B cell (primary cell): ENCODE results near the gene RACK1. TPM values are rescaled to one million over a fixed set of nuclear protein-coding genes. Genes with fewer than 3 reads are reported as not detected.

Source experiments
- ATAC-seq: fragments of 200-7000 bp; cut with Tn5 transposase; one replicate; pipeline ENCODE4 v1.10.0; 2021; ENCODE audit warnings: low read depth, mild to moderate bottlenecking, moderate number of reproducible peaks, moderate library complexity
- CTCF ChIA-PET: fragments of 350-600 bp; sonication (Branson Sonifier 250); formaldehyde crosslinking; loops from one replicate; lab custom pipeline; 2021; ENCODE audit warnings: antibody characterized with exemption, inconsistent platforms; lab: Charles Lee
- POLR2A ChIA-PET: fragments of 350-600 bp; sonication (Branson Sonifier 250); formaldehyde crosslinking; loops from one replicate; lab custom pipeline; 2021; ENCODE audit warnings: antibody characterized with exemption; lab: Charles Lee
- DNase-seq: peaks from one replicate; pipeline ENCODE4 v3.0.0; 2013
- H2AFZ ChIP-seq: 2 replicates; pipeline ENCODE4 v1.6.1; 2012; ENCODE audit warnings: mild to moderate bottlenecking, low read depth, low read length; ENCODE audit not compliant: insufficient read depth, poor library complexity, severe bottlenecking
- H3K27ac ChIP-seq, 2 donors: 1 replicate in 1 of 2; 2 replicates in 1 of 2; pipeline ENCODE4 v1.5.1; 2012 to 2013; ENCODE audit warnings: low read length in 2 of 2, mild to moderate bottlenecking in 2 of 2, moderate library complexity in 1 of 2
- H3K27me3 ChIP-seq, 4 experiments: fragments of 200-600 bp in 1 of 4; sonication (generic) in 1 of 4; replicated peaks in 1 of 4; 1 replicate in 2 of 4; 2 replicates in 2 of 4; pipeline versions ENCODE4 v1.6.1 to v1.7.0; 2013 to 2016; ENCODE audit warnings: low read length in 3 of 4, mild to moderate bottlenecking in 2 of 4, mixed read lengths in 1 of 4, moderate library complexity in 1 of 4; ENCODE audit not compliant: insufficient read depth in 4 of 4, control insufficient read depth in 3 of 4; ENCODE audit errors: control extremely low read depth in 1 of 4
- H3K36me3 ChIP-seq, 2 experiments: replicated peaks in 1 of 2; 1 replicate in 1 of 2; 2 replicates in 1 of 2; pipeline versions ENCODE4 v1.6.1 to v1.7.1; 2013; ENCODE audit warnings: low read length in 1 of 2; ENCODE audit not compliant: insufficient read depth in 2 of 2, control insufficient read depth in 1 of 2; ENCODE audit errors: control extremely low read depth in 1 of 2, extremely low read depth in 1 of 2
- H3K4me1 ChIP-seq, 2 donors: fragments of 200-600 bp in 1 of 2; sonication (generic) in 1 of 2; 1 replicate in 1 of 2; 2 replicates in 1 of 2; pipeline versions ENCODE4 v1.5.1 to v1.6.1; 2013 to 2017; ENCODE audit warnings: low read length in 2 of 2; ENCODE audit not compliant: control insufficient read depth in 2 of 2, insufficient read depth in 2 of 2
- H3K4me2 ChIP-seq: replicated peaks from 2 replicates; pipeline ENCODE3; 2012; ENCODE audit warnings: mild to moderate bottlenecking, low read depth, low read length; ENCODE audit not compliant: poor library complexity, severe bottlenecking
- H3K4me3 ChIP-seq, 5 experiments: fragments of 200-600 bp in 1 of 5; sonication (generic) in 1 of 5; 1 replicate in 3 of 5; 2 replicates in 2 of 5; pipeline versions ENCODE4 v1.5.1 to v1.7.0; 2011 to 2016; ENCODE audit warnings: low read length in 4 of 5, mild to moderate bottlenecking in 4 of 5, low read depth in 2 of 5, control low read depth in 1 of 5, moderate library complexity in 1 of 5; ENCODE audit not compliant: insufficient read depth in 1 of 5; ENCODE audit errors: control extremely low read depth in 1 of 5, extremely low read depth in 1 of 5
- H3K79me2 ChIP-seq: fragments of 200-600 bp; sonication (generic); one replicate; pipeline ENCODE4 v1.6.0; 2016; ENCODE audit warnings: low read length; ENCODE audit not compliant: control insufficient read depth, insufficient read depth
- H3K9ac ChIP-seq: fragments of 200-600 bp; sonication (generic); 2 replicates; pipeline ENCODE4 v1.6.1; 2017; ENCODE audit warnings: mild to moderate bottlenecking, low read length, moderate library complexity
- H3K9me3 ChIP-seq, 3 donors: one replicate each; pipeline versions ENCODE4 v1.6.1 to v1.7.1; 2013; ENCODE audit warnings: low read length in 2 of 3; ENCODE audit not compliant: control insufficient read depth in 2 of 3, insufficient read depth in 1 of 3; ENCODE audit errors: control extremely low read depth in 1 of 3
- H4K20me1 ChIP-seq: 2 replicates; pipeline ENCODE4 v1.6.0; 2012; ENCODE audit warnings: mild to moderate bottlenecking, low read length; ENCODE audit not compliant: insufficient read depth, control insufficient read depth, poor library complexity, severe bottlenecking
- H3K27ac Mint-ChIP-seq: one replicate; pipeline ENCODE4 v1.8.0; 2021; ENCODE audit warnings: mixed read lengths
- H3K27me3 Mint-ChIP-seq: one replicate; pipeline ENCODE4 v1.8.0; 2021; ENCODE audit warnings: mixed read lengths
- H3K4me1 Mint-ChIP-seq: one replicate; pipeline ENCODE4 v1.8.0; 2021; ENCODE audit warnings: mixed read lengths
- H3K4me3 Mint-ChIP-seq: one replicate; pipeline ENCODE4 v1.8.0; 2021; ENCODE audit warnings: mixed read lengths
- H3K9me3 Mint-ChIP-seq: one replicate; pipeline ENCODE4 v1.8.0; 2022; ENCODE audit warnings: mixed read lengths; ENCODE audit not compliant: insufficient read depth
- CTCF ChIP-seq: fragments of 200-600 bp; IDR thresholded peaks from one replicate; pipeline ENCODE4 v1.8.0; 2022; ENCODE audit warnings: antibody characterized with exemption, mild to moderate bottlenecking
- EZH2 ChIP-seq: IDR thresholded peaks from 2 replicates; pipeline ENCODE4 v1.6.1; 2012; ENCODE audit warnings: borderline replicate concordance, low read depth, mild to moderate bottlenecking, moderate library complexity, low read length; ENCODE audit not compliant: insufficient read depth, poor library complexity, severe bottlenecking
- WGBS: methylation state at CpG from one replicate; pipeline ENCODE4 v1.1.5; 2013; ENCODE audit warnings: missing lambda C conversion rate; ENCODE audit not compliant: insufficient coverage; 5-methylcytosine and 5-hydroxymethylcytosine counted together
- intact Hi-C: fragments of 100-400 bp; cut with micrococcal nuclease; formaldehyde crosslinking; loops from one replicate; pipeline ENCODE4 v1.10.0; 2022
- polyA plus RNA-seq: library from polyadenylated mRNA; depleted of rRNA; stranded (reverse); fragments of >200 nt; gene quantifications from 2 replicates; pipeline ENCODE4 v1.2.3, GENCODE V29; 2012
- total RNA-seq, 2 donors: library from RNA; stranded (reverse); fragments of 120-200 nt in 1 of 2; gene quantifications; 1 replicate in 1 of 2; 2 replicates in 1 of 2; pipeline versions ENCODE4 v1.2.3 to v1.2.4, GENCODE V29; 2013 to 2022

The RACK1 gene
- total and polyA plus RNA-seq, 2 donors (not counting 1 experiment from before 2014, with no cell fraction given), result 2,047 to 4,130 TPM

GRCh38 chr5:181245427-181246275 lies 1.9 kb upstream of the RACK1 start:
- CTCF ChIA-PET, result interaction anchor here (1.1 kb wide), 1 partner anchor 61 kb away, joined by 4 read pairs; no protein-coding TSS in a partner anchor
- H3K27ac ChIP-seq, result peak overlapping the region; percentile 89 to 91
- POLR2A ChIA-PET, result interaction anchor here (1.0 to 7.8 kb wide), 4 partner anchors 15 to 57 kb away, joined by 6 to 63 read pairs (median 14); partner anchors contain the start of gene TRIM52
- peak; percentile 29 for DNase-seq
- Mint-ChIP-seq H3K27ac (peak overlapping the region; percentile 95), H3K9me3 (no peaks in the 10 kb centered on the region), H3K4me3 (peak overlapping the region; percentile 90), H3K27me3 (no peaks in the 10 kb centered on the region), H3K4me1 (peaks cover 74% of the 10 kb centered on the region)
- TF ChIP-seq EZH2, result no peak
- intact Hi-C loops, result loop anchor here (1.0 kb wide), 2 partner anchors 16 to 54 kb away; partner anchors contain the start of gene TRIM52
- H3K36me3 ChIP-seq, result peaks cover 0 to 21% of the 10 kb centered on the region in 2 experiments
- peak overlapping the region; percentile 74 for H3K9ac ChIP-seq
- H4K20me1 ChIP-seq, result peaks cover 27% of the 10 kb centered on the region
- H3K4me3 ChIP-seq, result peak overlapping the region; percentile 61 to 91 (median 70)
- H3K4me1 ChIP-seq, result peaks cover 44 to 66% of the 10 kb centered on the region in 2 donors
- H3K27me3 ChIP-seq, result no peaks in the 10 kb centered on the region
- H3K4me2 ChIP-seq, result peak overlapping the region; percentile 83
- 32% methylated on average over 34 of the region's 34 CpGs for WGBS
- no peak for ATAC-seq
- no peaks in the 10 kb centered on the region for H3K9me3 ChIP-seq
- peaks cover 66% of the 10 kb centered on the region for H3K79me2 ChIP-seq
- H2AFZ ChIP-seq, result peak overlapping the region; percentile 81

- DNase-seq, result no peak
- H3K9me3 ChIP-seq, result no peaks in the 10 kb centered on the region
- ATAC-seq, result peak; percentile 2
- TF ChIP-seq CTCF (no peak), EZH2 (no peak)
- peaks cover 44% of the 10 kb centered on the region for H4K20me1 ChIP-seq
- WGBS, result under 1% methylated on average over 25 of the region's 25 CpGs
- POLR2A ChIA-PET, result interaction anchor here (0.8 to 6.9 kb wide), 6 partner anchors 9 to 55 kb away, joined by 3 to 46 read pairs (median 4); partner anchors contain the start of genes TRIM41 and TRIM52
- peak overlapping the region; percentile 76 for H3K9ac ChIP-seq
- H3K79me2 ChIP-seq, result peaks cover 58% of the 10 kb centered on the region
- H3K4me1 ChIP-seq, result peaks cover 40 to 54% of the 10 kb centered on the region in 2 donors
- H3K4me3 ChIP-seq, result peak overlapping the region; percentile 70 to 99 (median 98)
- Mint-ChIP-seq H3K4me1 (peaks cover 64% of the 10 kb centered on the region), H3K4me3 (peak overlapping the region; percentile 99), H3K27ac (peak overlapping the region; percentile 96), H3K27me3 (no peaks in the 10 kb centered on the region), H3K9me3 (no peaks in the 10 kb centered on the region)
- peak overlapping the region; percentile 81 for H2AFZ ChIP-seq
- peak overlapping the region; percentile 83 for H3K4me2 ChIP-seq
- CTCF ChIA-PET, result interaction anchor here (0.7 to 3.1 kb wide), 7 partner anchors 14 to 59 kb away, joined by 3 to 9 read pairs (median 4); partner anchors contain the start of gene TRIM41
- intact Hi-C loops, result loop anchor here (5.0 kb wide), 2 partner anchors 36 to 441 kb away; partner anchors contain the start of genes MGAT1 and TRIM7
- H3K36me3 ChIP-seq, result peaks cover 7 to 44% of the 10 kb centered on the region in 2 experiments
- H3K27ac ChIP-seq, result peak overlapping the region; percentile 84 to 92
- no peaks in the 10 kb centered on the region for H3K27me3 ChIP-seq
Measured at GRCh38 chr5:181243018-181243563, 615 bp downstream of the RACK1 start.
